GM12891 (cell line): ENCODE results near the gene CTNS.

Experiments
- POLR2A ChIP-seq: IDR thresholded peaks from 2 replicates; pipeline ENCODE4 v1.6.1; 2011; ENCODE audit warnings: low read depth, low read length, control low read depth
- POLR2AphosphoS5 ChIP-seq: IDR thresholded peaks from 2 replicates; pipeline ENCODE4 v1.6.1; 2011; ENCODE audit warnings: low read depth, low read length, control low read depth
- POU2F2 ChIP-seq: IDR thresholded peaks from 2 replicates; pipeline ENCODE4 v1.6.1; 2011; ENCODE audit warnings: low read depth, mild to moderate bottlenecking, control low read depth, low read length, moderate library complexity
- SPI1 ChIP-seq: IDR thresholded peaks from 2 replicates; pipeline ENCODE4 v1.6.1; 2011; ENCODE audit warnings: low read depth, low read length, control low read depth
- TAF1 ChIP-seq: IDR thresholded peaks from 2 replicates; pipeline ENCODE4 v1.6.1; 2011; ENCODE audit warnings: low read depth, low read length, control low read depth

DNA sequence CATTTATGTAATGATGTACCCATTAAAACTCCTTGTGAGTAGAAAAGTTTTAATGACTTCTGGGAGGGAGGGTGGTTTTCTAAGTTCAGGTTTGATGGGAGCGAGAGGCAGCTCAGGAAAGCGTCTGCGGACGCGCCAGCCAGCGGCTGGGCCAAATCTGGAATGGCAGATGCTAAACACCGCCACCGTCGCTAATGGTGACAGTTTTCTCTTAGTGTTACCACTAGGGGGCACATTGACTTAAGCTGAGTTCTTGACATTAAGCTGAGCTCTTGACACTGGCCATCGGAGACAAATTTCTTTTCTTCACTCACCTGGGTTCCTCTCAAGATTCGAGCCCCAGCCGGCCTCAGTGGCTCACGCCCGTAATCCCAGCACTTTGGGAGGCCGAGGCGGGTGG lies 34.1 kb upstream of the CTNS start:
- no peak for TF ChIP-seq POLR2A
- TF ChIP-seq POLR2AphosphoS5, result no peak
- no peak for TF ChIP-seq TAF1
- TF ChIP-seq POU2F2, result no peak
- no peak for TF ChIP-seq SPI1
